ENCODE data around the gene NAA20. TPM values are rescaled to one million over a fixed set of nuclear protein-coding genes. Genes with fewer than 3 reads are reported as not detected.
A peak's percentile ranks its signal among the peaks of the same experiment; 100 is the strongest.

The NAA20 gene
- total and polyA plus RNA-seq, 9 of the 15 experiments (the other 6 are each of a cell fraction or from before 2014, with no cell fraction given), result 51.4 to 361 (median 84.6) TPM

GRCh38 chr20:20017001-20017843 is at the start of gene NAA20 (continued):
- TF ChIP-seq ZBTB40 (IDR thresholded peaks at IDR 0.05) (peak; percentile 98), ZBTB40 (CRISPR knock-in tag; IDR thresholded peaks at IDR 0.05) (no peak), BCLAF1 (IDR thresholded peaks at IDR 0.05; ENCODE audit: borderline replicate concordance in 1 of 2, control insufficient read depth in 1 of 2, low read depth in 2 of 2, low read length in 1 of 2) (peak in 1 of 2 experiments; percentile 44; a peak in 1 of 4 replicates), E2F6 (IDR thresholded peaks at IDR 0.05; ENCODE audit: borderline replicate concordance in 1 of 2, extremely low read depth in 1 of 2, insufficient read depth in 1 of 2, insufficient read length in 1 of 2, low read depth in 1 of 2, low read length in 1 of 2, poor library complexity in 1 of 2, severe bottlenecking in 1 of 2) (peak; percentile 59 to 73), ZEB2 (IDR thresholded peaks at IDR 0.05) (0 out of 2 replicates have a peak, but pooled peaks have one; percentile 35)

Measured in K562 (cell line).